ENCODE measurements around the gene ZDHHC16.

ZDHHC16 gene

DNA sequence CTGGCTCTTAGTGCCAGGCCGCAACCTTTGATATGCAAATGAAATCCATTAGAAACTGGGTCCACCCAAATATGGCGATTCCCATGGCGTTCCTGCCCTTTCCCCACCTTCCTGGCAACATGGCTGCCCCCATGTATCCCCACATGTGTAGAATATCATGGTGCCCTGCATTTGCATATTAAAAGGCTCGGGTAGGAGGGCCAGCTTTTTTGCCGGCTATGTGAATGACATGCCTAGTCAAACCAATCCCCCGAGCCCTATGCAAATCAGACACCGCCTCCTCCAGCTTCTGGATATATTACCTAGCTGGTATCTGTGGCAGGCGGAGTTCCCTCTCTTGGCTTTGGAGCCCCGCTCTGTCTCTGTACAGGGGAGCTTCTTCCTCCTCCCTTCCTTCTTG, 34.0 kb downstream of the ZDHHC16 start:
- DNase-seq (ENCODE audit: low read depth): no peak

DNA sequence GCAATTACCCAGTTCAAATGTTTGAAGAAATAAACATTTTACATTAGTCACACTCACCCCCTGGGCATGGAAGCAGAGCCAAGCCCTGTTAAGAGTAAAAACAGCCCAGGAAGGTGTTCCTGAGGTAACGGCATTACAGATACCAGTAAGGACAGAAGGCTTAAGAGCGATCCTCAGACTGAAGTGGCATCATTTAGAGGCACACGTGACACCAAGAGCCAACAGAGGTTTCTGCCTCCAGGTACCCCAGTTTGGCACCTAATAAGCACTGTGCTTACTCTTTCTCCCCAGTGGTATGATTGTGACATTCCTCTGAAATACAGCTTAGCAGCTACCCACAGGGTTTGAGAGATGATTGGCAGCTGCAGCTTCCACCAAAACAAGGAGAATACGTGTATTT, 35.1 kb downstream of the ZDHHC16 start:
- DNase-seq (ENCODE audit: low read depth): no peak

DNA sequence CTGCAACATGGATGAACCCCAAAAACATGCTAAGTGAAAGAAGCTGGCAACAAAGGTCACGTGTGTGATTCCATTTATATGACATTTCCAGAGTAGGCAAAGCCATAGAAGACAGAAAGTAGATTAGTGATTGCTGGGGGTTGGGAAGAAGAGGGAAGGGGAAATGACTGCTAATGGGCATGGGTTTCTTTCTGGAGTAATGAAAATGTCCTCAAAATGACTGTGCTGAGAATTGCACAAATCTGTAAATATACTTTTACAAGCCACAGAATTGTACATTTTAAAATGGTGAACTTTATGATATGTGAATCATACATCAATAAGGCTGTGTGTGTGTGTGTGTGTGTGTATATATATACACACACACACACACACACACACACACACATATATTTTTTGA, 36.4 kb downstream of the ZDHHC16 start:
- no peak for DNase-seq (ENCODE audit: low read depth)

DNA sequence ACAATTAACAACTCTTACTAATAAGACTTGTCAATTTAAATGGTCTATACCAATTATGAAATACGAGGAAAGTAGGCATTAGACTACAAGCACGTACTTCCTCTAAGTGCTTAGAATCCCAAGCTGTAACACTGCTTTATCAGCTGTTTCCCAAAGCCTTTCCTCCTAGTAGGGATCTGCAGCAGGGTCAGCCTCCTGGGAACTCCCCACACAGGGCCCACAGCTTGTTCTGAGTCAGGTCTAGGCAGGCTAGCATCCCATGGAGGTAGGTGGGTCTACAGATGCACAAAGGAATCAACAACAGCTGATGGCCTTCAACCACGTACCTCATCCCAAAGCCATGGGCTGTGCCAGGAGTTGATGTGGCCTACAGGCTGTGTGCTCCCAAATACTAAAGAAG, 37.5 kb downstream of the ZDHHC16 start:
- DNase-seq (ENCODE audit: low read depth): no peak

DNA sequence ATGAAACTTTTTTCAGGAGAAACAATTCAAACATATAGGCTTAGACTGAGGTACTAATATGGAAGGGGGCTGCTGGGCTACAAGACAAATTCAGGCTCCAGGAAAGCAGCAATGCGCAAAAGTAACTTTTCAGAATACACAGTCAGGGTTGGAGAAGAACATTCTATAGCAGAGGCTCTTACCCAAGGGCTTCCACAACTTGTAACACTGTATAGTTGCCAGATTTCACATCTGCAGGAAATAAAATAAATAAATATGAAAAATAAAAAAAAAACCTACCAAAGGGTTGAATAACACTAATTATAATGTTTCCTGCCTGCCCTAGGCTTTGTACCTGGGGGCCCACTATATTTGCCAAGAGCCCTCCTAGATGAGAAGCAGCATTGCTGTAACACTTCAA, 37.9 kb downstream of the ZDHHC16 start:
- DNase-seq (ENCODE audit: low read depth): no peak

DNA sequence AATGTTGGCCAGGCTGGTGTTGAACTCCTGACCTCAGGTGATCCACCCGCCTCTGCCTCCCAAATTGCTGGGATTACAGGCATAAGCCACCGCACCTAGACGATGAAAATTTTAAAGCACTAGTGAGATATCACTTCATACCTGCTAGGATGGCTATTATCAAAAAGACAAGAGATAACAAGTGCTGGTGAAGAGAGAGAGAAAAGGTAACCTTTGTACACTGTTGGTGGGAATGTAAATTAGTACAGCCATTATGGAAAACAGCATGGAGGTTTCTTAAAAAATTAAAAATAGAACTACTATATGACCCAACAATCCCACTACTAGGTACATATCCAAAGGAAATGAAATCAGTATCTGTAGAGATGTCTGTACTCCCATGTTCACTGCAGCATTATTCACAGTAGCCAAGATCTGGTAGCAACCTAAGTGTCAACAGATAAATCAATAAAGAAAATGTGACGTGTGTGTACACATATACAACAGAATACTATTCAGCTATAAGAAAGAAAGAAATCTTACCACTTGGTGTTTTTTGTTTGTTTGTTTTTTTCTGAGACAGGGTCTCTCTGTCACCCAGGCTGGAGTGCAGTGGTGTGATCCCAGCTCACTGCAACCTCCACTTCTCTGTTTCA, 39.8 kb downstream of the ZDHHC16 start:
- DNase-seq (ENCODE audit: low read depth): no peak

DNA sequence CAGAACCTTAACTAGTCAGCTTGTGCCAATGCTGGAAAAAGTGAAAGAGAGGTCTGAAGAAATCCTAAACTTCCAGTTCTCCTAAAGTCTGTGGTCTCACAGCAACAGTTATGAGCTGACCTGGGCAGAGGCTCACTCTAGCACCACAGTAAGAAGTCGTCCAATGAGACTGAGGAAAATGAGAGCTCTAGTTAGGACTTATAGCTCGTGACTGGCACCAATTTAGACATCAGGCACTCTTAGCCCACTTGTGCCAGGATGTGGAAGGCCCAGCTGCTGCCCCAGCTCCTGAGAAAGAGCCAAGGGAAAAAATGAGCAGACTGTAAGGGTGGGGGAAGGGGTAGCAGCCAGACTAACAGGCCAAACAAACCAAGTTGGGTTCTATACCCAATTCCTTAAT, 44.6 kb downstream of the ZDHHC16 start:
- no peak for DNase-seq (ENCODE audit: low read depth)

DNA sequence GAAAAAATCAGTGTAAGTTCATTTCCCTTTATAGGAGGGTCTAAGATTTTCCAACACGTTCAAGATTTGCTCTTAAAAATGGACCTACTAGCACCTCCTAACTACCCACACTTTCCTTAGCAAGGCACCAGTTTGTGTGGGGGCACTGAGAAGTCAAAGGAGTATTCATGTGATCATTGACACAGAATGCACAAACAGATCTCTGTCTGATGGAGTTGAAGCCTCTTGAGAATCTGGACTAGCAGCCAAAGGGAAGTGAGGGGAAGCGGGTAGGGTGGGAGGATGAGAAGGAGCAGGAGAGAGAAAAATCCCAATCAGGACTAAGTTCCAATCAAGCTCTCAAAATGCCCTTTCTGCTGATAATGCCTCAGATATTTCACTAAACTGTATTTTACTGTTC, 48.2 kb downstream of the ZDHHC16 start:
- no peak for DNase-seq (ENCODE audit: low read depth)

DNA sequence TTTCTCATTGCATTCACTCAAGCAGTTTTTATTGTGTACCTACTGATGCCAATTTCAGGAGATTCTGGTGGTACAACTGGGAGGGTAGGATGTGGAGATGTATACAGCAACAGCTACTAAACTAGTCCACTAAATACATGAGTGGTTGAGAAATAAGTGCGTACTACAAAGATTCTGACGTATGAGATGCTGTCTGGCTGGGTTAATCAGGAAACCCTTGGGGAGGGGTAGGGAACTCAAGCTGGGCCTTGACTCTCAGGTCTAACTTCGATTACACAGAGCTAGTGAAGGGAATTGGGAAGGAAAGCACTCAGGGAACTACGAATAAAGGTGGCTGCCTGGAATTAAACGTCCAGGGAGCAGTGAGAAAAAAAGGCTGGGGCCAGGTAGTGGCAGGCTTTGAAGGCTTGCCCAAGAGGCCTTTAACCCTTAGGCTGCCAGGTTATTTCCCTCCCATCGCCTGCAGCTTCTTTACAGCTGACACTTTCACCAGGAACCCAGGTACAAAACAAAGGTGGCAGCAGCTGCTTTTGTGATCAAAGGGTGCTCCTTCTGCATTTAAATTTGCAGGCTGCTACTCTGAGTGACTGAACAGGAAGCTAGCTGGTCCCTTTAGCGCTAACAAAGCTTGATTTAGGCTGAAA, 49.0 kb downstream of the ZDHHC16 start:
- DNase-seq (ENCODE audit: low read depth): peak; percentile 28

DNA sequence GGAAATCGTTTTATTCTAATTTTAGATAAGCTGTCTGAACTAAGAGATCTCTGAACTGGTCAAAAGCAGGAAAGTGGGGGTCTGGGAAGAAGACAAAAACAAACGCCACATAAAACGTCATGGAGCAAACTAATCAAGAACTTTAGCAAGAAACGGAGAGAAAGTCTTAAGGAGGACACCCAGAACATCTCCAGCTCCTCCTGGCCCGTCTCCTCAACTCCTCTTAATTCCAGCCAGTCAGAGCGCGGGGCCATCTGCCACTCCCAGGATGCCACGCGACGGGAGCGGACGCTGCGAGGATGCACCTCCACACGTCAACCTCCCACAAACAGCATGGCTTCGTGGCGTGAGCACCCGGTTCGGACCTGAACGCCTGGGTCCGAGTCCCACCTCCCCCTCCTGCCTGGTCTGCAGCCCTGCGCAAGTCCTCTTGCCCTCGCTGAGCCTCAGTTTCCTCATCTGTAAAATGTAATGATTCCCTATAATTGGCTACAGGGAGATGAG, 51.6 kb downstream of the ZDHHC16 start:
- DNase-seq (ENCODE audit: low read depth): peak; percentile 57

DNA sequence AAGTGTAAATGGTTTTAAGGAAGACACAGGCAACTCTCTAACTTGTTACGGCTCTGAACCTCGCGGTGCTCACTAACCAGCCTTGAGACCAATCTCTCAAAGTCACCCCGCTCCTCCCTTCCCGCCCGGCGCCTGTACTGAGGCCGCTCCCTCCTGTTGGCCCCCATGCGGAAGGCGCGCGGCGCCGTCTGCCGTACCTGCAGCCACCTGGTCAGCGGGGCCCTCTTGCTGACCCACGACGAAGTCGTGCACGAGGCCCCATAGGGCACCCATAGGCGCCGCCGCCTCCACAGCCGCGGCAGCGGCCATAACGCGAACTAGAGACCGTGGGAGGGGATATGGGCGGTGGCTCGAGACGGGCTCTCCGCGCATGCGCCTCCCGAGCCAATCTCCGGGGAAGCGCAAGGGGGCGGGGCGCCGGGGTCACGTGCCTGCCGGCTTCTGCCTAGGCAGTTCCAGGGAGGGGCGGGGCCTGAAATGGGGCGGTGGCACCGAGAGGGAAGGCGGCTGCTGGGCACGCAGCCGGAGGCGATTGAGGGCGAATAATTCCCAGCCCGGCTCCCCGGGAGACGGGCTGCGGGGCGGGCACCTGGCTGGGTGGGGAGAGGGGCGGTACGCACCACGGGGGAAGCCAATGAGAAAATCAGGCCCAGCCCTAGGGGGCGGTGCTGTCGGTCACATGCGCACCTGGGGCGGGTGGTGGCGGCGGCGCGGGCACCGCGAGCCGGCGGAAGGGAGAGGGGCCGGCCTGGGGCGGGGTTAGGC, 52.3 kb downstream of the ZDHHC16 start, which contains the start of gene MMS19:
MMS19 (minus strand) TSS at position 347 of the 765 bp plus-strand sequence; CDS start at position 309, 38 bp downstream.
- DNase-seq (ENCODE audit: low read depth): peak; percentile 99

DNA sequence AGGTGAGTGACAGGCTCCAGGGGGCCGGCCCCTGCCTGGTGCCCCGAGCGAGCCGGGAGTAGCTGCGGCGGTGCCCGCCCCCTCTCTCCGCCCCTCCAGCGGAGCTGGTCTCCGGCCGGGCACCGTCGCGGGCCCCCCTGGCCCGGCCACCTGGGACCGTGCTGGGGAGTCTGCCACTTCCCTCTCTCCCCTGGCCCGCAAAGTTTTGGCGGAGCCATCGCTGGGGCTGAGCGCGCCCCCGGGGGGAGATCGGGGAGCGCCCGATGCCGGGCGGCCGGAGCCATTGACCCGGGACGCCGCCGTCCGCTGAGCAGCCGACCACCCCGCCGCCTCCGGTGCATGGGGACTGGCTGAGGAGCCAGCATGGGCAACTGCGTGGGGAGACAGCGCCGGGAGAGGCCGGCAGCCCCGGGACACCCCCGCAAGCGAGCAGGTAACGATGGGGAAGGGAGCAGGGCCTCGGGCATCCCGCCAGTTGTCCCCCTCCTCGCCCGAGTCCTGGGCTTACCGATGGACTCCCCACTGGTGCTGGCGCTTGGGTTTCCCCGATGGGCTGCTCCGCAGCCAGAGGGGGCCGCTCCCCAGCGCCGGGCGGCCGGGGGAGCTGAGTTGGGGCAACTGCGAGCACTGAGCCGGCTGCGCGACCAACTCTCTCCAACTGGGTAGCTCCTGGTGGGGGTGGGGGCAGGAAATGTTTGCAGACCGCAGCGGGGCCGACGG, 53.0 kb downstream of the ZDHHC16 start, which contains the start of gene UBTD1:
UBTD1 (plus strand) TSS at position 84 of the 720 bp plus-strand sequence; CDS start at position 364, 280 bp downstream.
- DNase-seq (ENCODE audit: low read depth): peak; percentile 13

DNA sequence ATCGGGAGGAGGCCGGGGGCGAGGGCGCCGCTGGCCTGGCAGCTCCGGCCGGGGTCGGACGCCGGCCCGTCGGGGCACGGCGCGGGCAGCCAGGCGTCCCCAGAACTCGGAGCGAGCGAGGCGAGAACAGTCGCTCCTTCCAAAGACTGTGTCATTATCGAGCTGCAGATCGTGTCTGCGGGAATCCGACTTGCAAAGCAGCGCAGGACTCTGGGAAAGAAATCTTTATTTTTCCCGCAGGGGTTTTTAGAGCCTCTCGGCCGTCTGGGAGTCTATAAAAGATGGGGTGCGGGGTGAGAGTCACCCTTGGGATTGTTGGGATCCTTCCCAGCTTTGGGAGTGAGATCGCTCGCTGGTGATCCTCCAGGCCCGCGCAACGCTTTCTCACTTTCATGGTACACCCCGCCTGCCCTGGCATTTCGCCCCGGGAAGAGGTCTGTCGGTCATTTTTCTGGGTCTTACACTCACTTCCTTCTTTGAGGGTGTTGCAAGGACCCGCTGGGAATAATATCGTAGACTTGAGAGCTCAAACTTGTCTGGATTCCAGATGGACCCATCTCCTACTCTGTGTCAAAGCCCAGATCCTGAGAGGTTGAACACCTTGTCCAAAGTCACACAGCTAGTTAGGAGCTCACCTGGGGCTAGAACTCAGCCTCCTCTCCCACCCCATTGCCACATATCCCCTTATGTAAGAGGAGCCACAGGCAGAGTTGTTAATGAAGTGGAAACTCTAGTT, 53.8 kb downstream of the ZDHHC16 start:
- DNase-seq (ENCODE audit: low read depth): no peak

DNA sequence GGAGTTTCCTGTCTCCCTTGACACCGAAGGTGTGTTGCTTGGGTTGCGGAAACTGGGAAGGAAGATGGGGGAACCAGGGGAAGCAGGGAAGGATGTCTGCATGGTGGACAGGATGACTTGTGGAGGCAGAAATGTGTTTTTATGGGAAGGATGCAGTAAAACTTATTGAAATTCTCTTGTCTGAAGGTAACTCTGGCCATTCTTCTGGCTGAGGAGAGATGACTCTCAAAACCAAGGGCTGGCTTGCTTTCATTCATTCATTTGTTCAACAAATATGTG, 54.3 kb downstream of the ZDHHC16 start:
- no peak for DNase-seq (ENCODE audit: low read depth)

DNA sequence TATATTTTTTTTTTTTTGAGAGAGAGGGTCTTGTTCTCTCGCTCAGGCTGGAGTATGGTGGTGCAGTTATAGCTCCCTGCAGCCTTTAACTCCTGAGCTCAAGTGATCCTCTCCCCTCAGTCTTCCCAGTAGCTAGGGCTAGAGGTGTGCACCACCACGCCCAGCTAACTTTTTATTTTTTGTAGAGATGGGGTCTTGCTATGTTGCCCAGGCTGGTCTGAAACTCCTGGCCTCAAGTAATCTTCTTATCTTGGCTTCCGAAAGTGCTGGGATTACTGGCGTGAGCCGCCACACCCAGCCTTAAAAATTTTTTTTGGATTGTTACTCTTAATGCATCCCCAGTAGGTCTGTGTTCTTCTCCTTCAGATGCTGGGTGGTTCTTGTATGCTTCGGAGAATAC, 56.9 kb downstream of the ZDHHC16 start:
- no peak for DNase-seq (ENCODE audit: low read depth)

DNA sequence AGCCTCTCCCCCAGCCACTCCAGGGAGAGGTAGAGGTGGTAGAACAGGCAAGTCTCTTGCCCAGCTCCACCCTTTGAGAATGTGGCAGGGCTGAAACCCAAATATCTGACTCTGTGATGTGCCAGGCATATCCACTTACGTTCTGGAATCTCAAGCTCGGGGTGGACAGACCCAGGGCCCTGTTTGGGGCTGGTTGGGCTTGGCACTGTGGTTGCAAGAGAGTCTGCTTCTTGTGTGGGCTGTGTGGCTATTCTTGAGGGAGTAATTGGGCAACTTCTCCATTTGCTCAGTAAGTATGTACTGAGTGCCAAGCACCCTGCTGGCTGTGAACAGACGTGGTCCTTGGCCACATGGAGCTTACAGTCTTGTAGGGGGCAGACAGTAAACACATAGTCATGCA, 57.4 kb downstream of the ZDHHC16 start:
- no peak for DNase-seq (ENCODE audit: low read depth)

DNA sequence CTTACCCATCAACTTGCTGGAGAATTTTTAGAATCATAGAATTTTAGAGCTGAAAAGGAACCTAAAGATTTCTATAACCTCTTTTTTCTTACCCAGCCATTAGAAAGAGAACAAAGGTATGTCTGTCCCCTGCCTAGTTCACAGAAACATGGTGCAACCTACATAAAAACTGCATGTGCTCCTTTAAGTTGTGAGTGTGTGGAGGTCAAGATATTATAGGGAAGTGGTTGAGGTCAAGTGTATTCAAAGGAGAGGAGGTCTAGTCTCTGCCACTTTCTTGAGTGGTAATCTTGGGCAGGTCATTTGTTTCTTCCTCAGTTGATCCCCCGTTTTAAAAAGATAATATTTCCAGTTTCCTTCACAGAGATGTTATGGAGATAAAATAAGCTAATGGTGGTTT, 59.2 kb downstream of the ZDHHC16 start:
- no peak for DNase-seq (ENCODE audit: low read depth)

DNA sequence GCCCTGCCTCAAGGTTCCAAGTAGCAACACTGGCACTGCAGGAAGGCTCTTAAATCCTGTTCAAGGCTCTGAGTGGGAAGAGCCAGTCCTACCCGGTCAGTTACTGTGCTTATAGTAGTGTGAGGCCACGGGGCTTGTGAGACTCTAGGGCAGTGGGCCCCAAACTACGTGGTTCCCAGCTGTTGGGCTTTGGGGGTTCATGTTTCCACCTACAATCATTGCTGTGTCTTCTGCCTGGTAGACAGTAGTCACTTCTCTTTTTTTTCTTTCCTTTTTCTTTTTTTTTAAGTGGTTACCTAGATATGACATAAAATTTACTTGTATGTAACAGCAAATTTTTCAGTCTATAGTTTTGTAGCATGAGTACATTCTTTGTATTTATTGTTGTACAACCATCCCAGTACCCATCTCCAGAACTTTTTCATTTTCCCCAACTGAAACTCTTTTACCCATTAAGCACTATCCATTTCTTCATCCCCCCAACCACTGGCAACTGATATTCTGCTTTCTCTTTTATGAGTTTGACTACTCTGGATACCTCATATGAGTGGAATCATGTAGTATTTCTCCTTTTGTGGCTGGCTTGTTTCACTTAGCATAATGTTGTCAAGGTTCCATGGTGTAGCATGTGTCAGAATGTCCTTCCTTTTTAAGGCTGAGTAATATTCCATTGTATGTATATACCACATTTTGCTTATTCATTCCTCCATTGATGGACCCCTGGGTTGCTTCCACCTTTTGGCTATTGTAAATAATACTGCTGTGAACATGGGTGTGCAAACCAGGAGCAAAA, 60.4 kb downstream of the ZDHHC16 start:
- no peak for DNase-seq (ENCODE audit: low read depth)
